Dermis microvascular lymphatic vessel endothelial cell (primary cell): ENCODE data around the gene KRTAP27-1. TPM values are rescaled to one million over a fixed set of nuclear protein-coding genes. Genes with fewer than 3 reads are reported as not detected.

Experiments used
- DNase-seq, 2 donors: peaks; one replicate each; pipeline versions ENCODE4 v3.0.0 to v3.0.0-alpha.2; 2010; ENCODE audit warnings: low read depth in 2 of 2
- total RNA-seq: library from RNA; depleted of rRNA; stranded (reverse); fragments of >200 nt; gene quantifications from 2 replicates; pipeline ENCODE4 v1.2.1, GENCODE V29; 2014

KRTAP27-1 gene
- total RNA-seq, 1 donor from 2014 or later: not detected

DNA sequence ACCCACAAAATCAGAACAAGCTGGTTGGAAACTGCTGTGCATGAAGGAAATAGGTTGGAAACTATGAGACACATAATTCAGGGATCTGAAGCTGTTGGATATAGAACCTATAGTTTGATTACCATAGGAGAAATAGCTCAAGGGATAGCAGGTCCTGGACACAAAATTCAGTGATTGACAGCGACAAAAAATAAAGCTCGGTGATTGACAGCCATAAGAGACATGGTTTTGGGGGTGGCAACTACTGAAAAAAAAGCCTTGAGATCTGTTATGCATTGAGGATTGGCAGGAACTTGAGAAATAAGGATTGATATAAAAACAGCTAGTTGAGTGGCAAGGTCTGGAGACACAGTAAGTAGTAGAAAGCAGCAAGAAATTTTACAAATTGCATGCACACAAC, 48.3 kb downstream of the KRTAP27-1 start, which contains the start of gene KRTAP25-1:
Gene KRTAP25-1, minus strand, starts transcription at position 300 of the 400 bp plus-strand sequence. Its CDS starts 24 bp downstream, at position 276.
- no peak for DNase-seq

Other genes starting within 250 kb of the KRTAP27-1 start
- gene CLDN17, start 170.9 kb downstream of the KRTAP27-1 start, total RNA-seq: not detected in 2 replicates
- gene CLDN8, start 121.6 kb downstream of the KRTAP27-1 start, total RNA-seq: not detected in 2 replicates
- not detected in 2 replicates for gene KRTAP24-1, start 54.7 kb downstream of the KRTAP27-1 start, total RNA-seq
- gene KRTAP25-1, start 48.2 kb downstream of the KRTAP27-1 start, total RNA-seq: not detected in 2 replicates
- not detected in 2 replicates for gene KRTAP26-1, start 17.4 kb downstream of the KRTAP27-1 start, total RNA-seq
- gene KRTAP23-1, start 10.9 kb upstream of the KRTAP27-1 start, total RNA-seq: not detected in 2 replicates
- not detected in 2 replicates for gene KRTAP13-2, start 34.6 kb upstream of the KRTAP27-1 start, total RNA-seq
- gene KRTAP13-1, start 58.3 kb upstream of the KRTAP27-1 start, total RNA-seq: not detected in 2 replicates
- not detected in 2 replicates for gene KRTAP13-3, start 88.2 kb upstream of the KRTAP27-1 start, total RNA-seq
- not detected in 2 replicates for gene KRTAP13-4, start 92.5 kb upstream of the KRTAP27-1 start, total RNA-seq
- not detected in 2 replicates for gene KRTAP15-1, start 102.6 kb upstream of the KRTAP27-1 start, total RNA-seq
- not detected in 2 replicates for gene KRTAP19-1, start 142.7 kb upstream of the KRTAP27-1 start, total RNA-seq
- not detected in 2 replicates for gene KRTAP19-2, start 149.7 kb upstream of the KRTAP27-1 start, total RNA-seq
- not detected in 2 replicates for gene KRTAP19-3, start 154.3 kb upstream of the KRTAP27-1 start, total RNA-seq
- gene KRTAP19-4, start 159.5 kb upstream of the KRTAP27-1 start, total RNA-seq: not detected in 2 replicates
- gene KRTAP19-5, start 164.4 kb upstream of the KRTAP27-1 start, total RNA-seq: not detected in 2 replicates
- not detected in 2 replicates for gene KRTAP19-6, start 204.2 kb upstream of the KRTAP27-1 start, total RNA-seq
- gene KRTAP19-7, start 223.6 kb upstream of the KRTAP27-1 start, total RNA-seq: not detected in 2 replicates